ENCODE data around the gene GGTA1.
"Not testable (repeated sequence)": the region's sequence is repeated elsewhere in the genome, so short reads cannot be mapped to it uniquely, and the experiment has no call there.

Gene GGTA1

GRCh38 chr9:121463026-121463807 lies 36.4 kb downstream of the GGTA1 start:
- H3K9me3 ChIP-seq (ENCODE audit: low read length), result no peaks in the 10 kb centered on the region
- no peaks in the 10 kb centered on the region for H4K20me1 ChIP-seq (ENCODE audit: insufficient read depth, low read length)
- H3F3A ChIP-seq (ENCODE audit: insufficient read depth, low read length), result no peaks in the 10 kb centered on the region
- no peak overlapping the region for H3K4me2 ChIP-seq (ENCODE audit: low read length)
- no peaks in the 10 kb centered on the region for H3K36me3 ChIP-seq (ENCODE audit: insufficient read depth, low read length)
- H3K4me1 ChIP-seq (ENCODE audit: insufficient read depth, low read length, severe bottlenecking), result no peaks in the 10 kb centered on the region
- no peaks in the 10 kb centered on the region for H3K79me2 ChIP-seq (ENCODE audit: insufficient read depth, low read length)
- H3K9me2 ChIP-seq (ENCODE audit: low read depth, low read length), result no peaks in the 10 kb centered on the region
- no peak overlapping the region for H3K27ac ChIP-seq (ENCODE audit: low read depth, low read length, poor library complexity, severe bottlenecking)
- no peak overlapping the region for H3K4me3 ChIP-seq (ENCODE audit: low read depth, low read length, poor library complexity, severe bottlenecking)
- no peak overlapping the region for H3K9ac ChIP-seq (ENCODE audit: low read length)
- H2AFZ ChIP-seq (ENCODE audit: low read length), result no peak overlapping the region
- no peaks in the 10 kb centered on the region for H3K27me3 ChIP-seq (ENCODE audit: insufficient read depth, low read length)
- TF ChIP-seq CTCF (IDR thresholded peaks at IDR 0.05; ENCODE audit: low read length), result peak; percentile 74
- no peak for TF ChIP-seq EZH2 (IDR thresholded peaks at IDR 0.05; ENCODE audit: borderline replicate concordance, low read length)

GRCh38 chr9:121459513-121459912 lies 40.1 kb downstream of the GGTA1 start:
- Histone ChIP-seq H3K9ac (ENCODE audit: low read length) (no peak overlapping the region), H3K9me3 (ENCODE audit: low read length) (no peaks in the 10 kb centered on the region), H3K79me2 (ENCODE audit: insufficient read depth, low read length) (no peaks in the 10 kb centered on the region), H2AFZ (ENCODE audit: low read length) (no peak overlapping the region), H3K27ac (ENCODE audit: low read depth, low read length, poor library complexity, severe bottlenecking) (no peak overlapping the region), H3K36me3 (ENCODE audit: insufficient read depth, low read length) (no peaks in the 10 kb centered on the region), H3K4me2 (ENCODE audit: low read length) (no peak overlapping the region), H3K27me3 (ENCODE audit: insufficient read depth, low read length) (peaks cover 4% of the 10 kb centered on the region; the same call in 1 of the 2 replicates), H3K9me2 (ENCODE audit: low read depth, low read length) (no peaks in the 10 kb centered on the region), H3F3A (ENCODE audit: insufficient read depth, low read length) (no peaks in the 10 kb centered on the region), H3K4me1 (ENCODE audit: insufficient read depth, low read length, severe bottlenecking) (no peaks in the 10 kb centered on the region), H4K20me1 (ENCODE audit: insufficient read depth, low read length) (no peaks in the 10 kb centered on the region), H3K4me3 (ENCODE audit: low read depth, low read length, poor library complexity, severe bottlenecking) (no peak overlapping the region)
- TF ChIP-seq CTCF (IDR thresholded peaks at IDR 0.05; ENCODE audit: low read length) (no peak), EZH2 (IDR thresholded peaks at IDR 0.05; ENCODE audit: borderline replicate concordance, low read length) (no peak)

DNA sequence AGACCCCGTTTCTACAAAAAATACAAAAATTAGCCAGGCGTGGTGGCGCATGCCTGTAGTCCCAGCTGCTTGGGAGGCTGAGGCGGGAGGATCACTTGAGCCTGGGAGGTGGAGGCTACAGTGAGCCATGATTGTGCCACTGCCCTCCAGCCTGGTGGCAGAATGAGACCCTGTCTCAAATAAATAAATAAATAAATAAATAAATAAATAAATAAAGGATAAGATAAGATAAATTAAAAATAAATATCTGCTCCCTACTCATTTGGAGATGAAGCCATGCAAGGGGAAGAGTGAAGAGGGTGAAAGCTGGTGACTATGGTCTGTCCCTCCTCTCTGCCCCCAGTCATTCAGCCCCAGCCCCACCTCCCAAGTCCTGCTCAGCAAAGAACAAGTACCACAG lies 41.2 kb downstream of the GGTA1 start:
- not testable (repeated sequence) for H4K20me1 ChIP-seq (ENCODE audit: insufficient read depth, low read length); H3K9me2 ChIP-seq (ENCODE audit: low read depth, low read length); H3K9ac ChIP-seq (ENCODE audit: low read length); H3K36me3 ChIP-seq (ENCODE audit: insufficient read depth, low read length); H3K4me1 ChIP-seq (ENCODE audit: insufficient read depth, low read length, severe bottlenecking); H3K4me2 ChIP-seq (ENCODE audit: low read length); H2AFZ ChIP-seq (ENCODE audit: low read length); H3K27ac ChIP-seq (ENCODE audit: low read depth, low read length, poor library complexity, severe bottlenecking); H3K27me3 ChIP-seq (ENCODE audit: insufficient read depth, low read length); H3K9me3 ChIP-seq (ENCODE audit: low read length); H3K4me3 ChIP-seq (ENCODE audit: low read depth, low read length, poor library complexity, severe bottlenecking); H3F3A ChIP-seq (ENCODE audit: insufficient read depth, low read length); H3K79me2 ChIP-seq (ENCODE audit: insufficient read depth, low read length)

Measured in OCI-LY1 (cell line).